ENCODE measurements around the gene TNS3. TPM values are rescaled to one million over a fixed set of nuclear protein-coding genes. Genes with fewer than 3 reads are reported as not detected.

The TNS3 gene
- 27.2 and 29.0 TPM in 2 replicates for total RNA-seq

GRCh38 chr7:47581804-47582763 is at the start of gene TNS3:
Gene TNS3 (minus strand): TSS chr7:47582111. CDS start chr7:47439636, 142,475 bp downstream.

All from cardiac ventricle fibroblast (primary cell).